ENCODE results near the gene DRAXIN.

Gene DRAXIN

GRCh38 chr1:11695861-11696260 is 4.4 kb downstream of the DRAXIN start:
- no peak for TF ChIP-seq CTCF (IDR thresholded peaks at IDR 0.05)
- DNase-seq (ENCODE audit: low spot score), result no peak
- H3K4me3 ChIP-seq, result no peak overlapping the region
- H3K27ac ChIP-seq, result no peak overlapping the region

GRCh38 chr1:11697188-11697892 is 5.8 kb downstream of the DRAXIN start:
- Histone ChIP-seq H3K4me3 (no peak overlapping the region), H3K27ac (no peak overlapping the region)
- no peak for TF ChIP-seq CTCF (IDR thresholded peaks at IDR 0.05)
- no peak for DNase-seq (ENCODE audit: low spot score)

GRCh38 chr1:11697893-11698210 is 6.3 kb downstream of the DRAXIN start:
- TF ChIP-seq CTCF (IDR thresholded peaks at IDR 0.05), result no peak
- no peak overlapping the region for H3K4me3 ChIP-seq
- no peak overlapping the region for H3K27ac ChIP-seq
- no peak for DNase-seq (ENCODE audit: low spot score)

- DNase-seq (ENCODE audit: low spot score), result no peak
- peak overlapping the region; percentile 43 for H3K4me3 ChIP-seq
- TF ChIP-seq CTCF (IDR thresholded peaks at IDR 0.05), result no peak
- H3K27ac ChIP-seq, result no peak overlapping the region
These were observed 9.3 kb downstream of the DRAXIN start for GRCh38 chr1:11700601-11701467.

GRCh38 chr1:11701551-11701961 is 10.0 kb downstream of the DRAXIN start:
- no peak for TF ChIP-seq CTCF (IDR thresholded peaks at IDR 0.05)
- no peak for DNase-seq (ENCODE audit: low spot score)
- H3K27ac ChIP-seq, result no peak overlapping the region
- peak overlapping the region; percentile 43 for H3K4me3 ChIP-seq

- Histone ChIP-seq H3K27ac (no peak overlapping the region), H3K4me3 (peak overlapping the region; percentile 43)
- TF ChIP-seq CTCF (IDR thresholded peaks at IDR 0.05), result no peak
- no peak for DNase-seq (ENCODE audit: low spot score)
These were observed 10.7 kb downstream of the DRAXIN start for GRCh38 chr1:11701981-11702803.
